ENCODE data around the gene RAP1A.

GRCh38 chr1:111600886-111601386, 18.7 kb upstream of the RAP1A start:
- no peak for TF ChIP-seq POLR2A (IDR thresholded peaks at IDR 0.05)
- TF ChIP-seq, protein P1, sequence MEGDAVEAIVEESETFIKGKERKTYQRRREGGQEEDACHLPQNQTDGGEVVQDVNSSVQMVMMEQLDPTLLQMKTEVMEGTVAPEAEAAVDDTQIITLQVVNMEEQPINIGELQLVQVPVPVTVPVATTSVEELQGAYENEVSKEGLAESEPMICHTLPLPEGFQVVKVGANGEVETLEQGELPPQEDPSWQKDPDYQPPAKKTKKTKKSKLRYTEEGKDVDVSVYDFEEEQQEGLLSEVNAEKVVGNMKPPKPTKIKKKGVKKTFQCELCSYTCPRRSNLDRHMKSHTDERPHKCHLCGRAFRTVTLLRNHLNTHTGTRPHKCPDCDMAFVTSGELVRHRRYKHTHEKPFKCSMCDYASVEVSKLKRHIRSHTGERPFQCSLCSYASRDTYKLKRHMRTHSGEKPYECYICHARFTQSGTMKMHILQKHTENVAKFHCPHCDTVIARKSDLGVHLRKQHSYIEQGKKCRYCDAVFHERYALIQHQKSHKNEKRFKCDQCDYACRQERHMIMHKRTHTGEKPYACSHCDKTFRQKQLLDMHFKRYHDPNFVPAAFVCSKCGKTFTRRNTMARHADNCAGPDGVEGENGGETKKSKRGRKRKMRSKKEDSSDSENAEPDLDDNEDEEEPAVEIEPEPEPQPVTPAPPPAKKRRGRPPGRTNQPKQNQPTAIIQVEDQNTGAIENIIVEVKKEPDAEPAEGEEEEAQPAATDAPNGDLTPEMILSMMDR (IDR thresholded peaks at IDR 0.05): no peak
